GM18508 (cell line): ENCODE measurements around the gene APOA4.
"Not testable (repeated sequence)": the region's sequence is repeated elsewhere in the genome, so short reads cannot be mapped to it uniquely, and the experiment has no call there.

Experiments used
- ATAC-seq: cut with Tn5 transposase; IDR thresholded peaks from one replicate; pipeline ENCODE4 v1.9.1; 2021; ENCODE audit warnings: moderate number of reproducible peaks; ENCODE audit not compliant: insufficient read depth, unreplicated experiment

Gene APOA4

DNA sequence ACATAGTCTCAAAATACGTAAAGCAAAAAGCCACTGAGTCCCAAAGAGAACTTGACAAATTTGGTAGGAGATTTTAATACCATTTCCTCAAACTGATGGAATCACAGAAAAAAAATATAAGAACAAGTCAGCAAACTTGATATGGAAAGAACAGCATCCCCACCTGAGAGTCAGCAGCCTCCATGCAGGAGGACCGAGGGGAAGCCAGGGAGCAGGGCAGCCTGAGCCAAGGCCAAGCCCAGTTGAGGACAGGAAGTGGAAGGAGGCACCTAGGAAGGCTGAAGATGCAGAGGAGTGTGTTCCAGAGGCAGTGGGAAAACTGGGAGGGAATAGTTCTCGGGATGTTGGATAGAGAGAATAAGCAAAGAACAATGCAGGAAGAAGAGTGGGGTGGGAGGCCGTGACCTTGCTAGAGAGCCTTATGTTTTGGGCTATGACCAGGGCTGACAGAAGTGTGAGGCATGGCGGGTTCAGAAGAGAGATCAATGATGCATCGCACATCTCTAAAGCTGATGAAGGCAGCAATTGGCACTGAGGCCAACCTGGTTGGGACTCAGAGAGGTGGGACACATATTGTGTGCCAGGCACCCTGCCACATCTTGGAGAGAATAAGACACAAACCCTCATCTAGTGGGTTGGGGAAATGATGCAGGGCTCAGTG, 15.4 kb downstream of the APOA4 start:
- no peak for ATAC-seq

GRCh38 chr11:116804001-116804400, 19.1 kb downstream of the APOA4 start:
- no peak for ATAC-seq

DNA sequence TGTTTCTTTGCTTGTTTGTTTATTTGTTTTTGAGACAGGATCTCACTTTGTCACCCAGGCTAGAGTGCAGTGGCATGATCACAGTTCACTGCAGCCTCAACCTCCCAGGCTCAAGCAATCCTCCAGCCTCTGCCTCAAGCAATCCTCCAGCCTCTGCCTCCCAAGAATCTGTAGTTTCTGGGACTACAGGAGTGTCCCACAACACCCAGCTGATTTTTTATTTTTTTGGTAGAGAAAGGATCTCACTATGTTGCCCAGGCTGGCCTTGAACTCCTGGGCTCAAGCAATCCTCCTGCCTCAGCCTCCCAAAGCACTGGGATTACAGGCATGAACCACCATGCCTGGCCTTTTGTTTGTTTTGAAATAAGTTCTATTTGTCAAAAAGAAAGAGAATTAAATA, 21.4 kb downstream of the APOA4 start:
- ATAC-seq = not testable (repeated sequence)

- no peak for ATAC-seq
These were observed 22.5 kb downstream of the APOA4 start for GRCh38 chr11:116800610-116801009.

DNA sequence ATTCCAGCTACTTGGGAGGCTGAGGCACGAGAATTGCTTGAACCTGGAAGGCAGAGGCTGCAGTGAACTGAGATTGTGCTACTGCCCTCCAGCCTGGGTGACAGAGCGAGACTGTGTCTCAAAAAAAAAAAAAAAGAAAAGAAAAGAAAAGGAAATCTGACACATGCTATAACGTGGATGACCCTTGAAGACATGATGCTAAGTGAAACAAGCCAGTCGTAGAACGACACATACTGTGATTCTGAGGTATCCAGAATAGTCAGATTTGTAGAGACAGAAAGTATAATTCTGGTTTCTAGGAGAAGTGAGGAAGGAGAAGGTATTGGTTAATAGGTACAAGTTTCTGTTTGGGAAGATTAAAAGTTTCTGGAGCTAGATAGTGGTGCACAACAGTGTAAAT, 24.7 kb downstream of the APOA4 start:
- ATAC-seq = no peak

GRCh38 chr11:116797816-116798215, 25.3 kb downstream of the APOA4 start:
- no peak for ATAC-seq

DNA sequence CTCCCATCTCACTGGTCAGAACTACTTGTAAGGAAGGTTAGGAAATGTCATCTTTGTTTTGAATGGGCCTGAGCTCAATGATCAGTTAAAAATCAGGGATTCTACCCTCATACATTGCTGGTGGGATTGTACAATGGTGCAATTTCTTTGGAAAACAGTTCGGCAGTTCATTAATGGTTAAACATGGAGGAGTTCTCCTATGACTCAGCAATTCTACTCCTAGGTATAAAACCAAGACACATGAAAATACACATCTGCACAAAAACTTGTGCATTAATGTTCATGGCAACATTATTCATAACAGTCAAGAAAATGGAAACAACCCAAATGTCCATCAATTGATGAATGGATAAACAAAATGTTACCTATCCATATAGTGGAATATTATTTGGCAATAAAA, 26.6 kb downstream of the APOA4 start:
- no peak for ATAC-seq

DNA sequence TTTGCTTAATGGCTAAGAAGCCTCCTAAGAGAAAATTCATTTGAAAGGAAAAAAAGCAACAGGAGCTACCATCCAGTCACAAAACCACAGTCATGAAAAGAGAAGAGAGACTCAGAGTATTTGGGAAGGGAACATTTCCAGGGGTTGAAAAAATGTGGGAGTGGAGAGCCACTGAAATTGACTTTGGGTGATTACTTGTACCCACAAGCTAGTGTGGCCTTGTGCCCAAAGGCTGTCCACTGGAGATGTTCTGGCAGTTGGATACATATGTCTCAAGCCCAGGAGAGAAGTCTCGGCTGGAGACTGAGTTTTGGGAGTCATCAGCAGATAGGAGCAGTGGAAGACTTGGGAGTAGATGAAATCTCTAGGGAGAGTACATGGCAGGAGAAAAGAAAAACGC, 28.3 kb downstream of the APOA4 start:
- no peak for ATAC-seq

GRCh38 chr11:116793772-116794097, 29.4 kb downstream of the APOA4 start:
- ATAC-seq = no peak

DNA sequence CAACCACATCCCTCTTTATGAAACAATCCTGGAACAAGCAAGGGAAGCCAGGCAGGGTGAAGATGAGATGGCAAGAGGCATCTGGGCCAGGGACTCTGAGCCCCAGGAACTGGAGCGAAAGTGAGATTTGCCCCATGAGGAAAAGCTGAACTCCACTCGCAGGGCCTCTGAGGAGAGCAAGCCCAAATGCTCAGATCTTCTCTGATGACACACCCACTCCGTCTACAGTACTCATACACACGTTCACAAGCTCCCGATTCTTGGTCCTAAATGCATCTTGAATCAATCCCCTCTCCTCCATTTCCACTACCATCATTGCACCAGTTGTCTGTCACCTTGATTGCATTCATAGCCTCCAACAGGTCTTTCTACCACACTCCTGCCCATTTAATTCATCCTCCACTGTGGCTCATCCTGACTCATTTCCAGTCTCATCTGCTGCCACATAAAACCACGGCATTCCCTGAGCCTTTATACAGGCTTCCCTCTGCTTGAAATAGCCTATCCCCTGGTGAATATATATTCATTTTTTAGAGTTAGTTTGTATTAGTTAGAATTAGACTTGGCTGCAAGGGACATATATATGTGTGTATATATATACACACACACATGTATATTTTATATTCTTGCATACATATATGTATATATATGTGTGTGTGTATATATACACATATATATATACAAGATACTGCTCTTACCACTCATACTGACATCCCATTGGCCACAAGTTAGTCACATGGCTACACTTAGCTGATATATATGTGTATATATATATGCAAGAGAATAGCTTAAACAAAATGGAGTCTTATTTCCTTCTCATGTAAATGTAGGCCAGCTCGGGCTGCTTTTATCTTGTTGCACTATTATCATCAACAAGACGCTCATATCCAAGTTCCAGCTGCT, 30.0 kb downstream of the APOA4 start:
- ATAC-seq = no peak

- no peak for ATAC-seq
These were observed 30.8 kb downstream of the APOA4 start for GRCh38 chr11:116792144-116792868.

DNA sequence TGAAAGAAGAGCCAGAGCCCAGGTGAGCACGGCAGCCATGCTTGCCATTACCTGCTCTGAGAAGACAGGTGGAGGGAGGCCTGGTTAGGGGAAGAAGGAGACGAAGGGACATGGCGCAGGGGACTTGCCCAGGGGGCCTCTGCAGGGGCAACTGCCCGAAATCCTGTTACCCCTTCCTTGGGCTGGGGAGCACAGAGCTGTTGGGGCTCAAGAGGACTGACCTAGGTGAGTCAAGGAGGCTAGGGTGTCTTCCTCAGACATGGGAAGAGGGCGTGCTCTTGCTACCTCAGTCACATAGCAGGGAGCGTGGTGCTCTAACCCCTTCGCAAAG, 31.3 kb downstream of the APOA4 start, which contains the start of gene APOA5:
APOA5 (minus strand) TSS at position 67 of the 331 bp plus-strand sequence; CDS start at position 48, 19 bp downstream.
- no peak for ATAC-seq

GRCh38 chr11:116791002-116791812, 31.9 kb downstream of the APOA4 start:
- no peak for ATAC-seq

- no peak for ATAC-seq
These were observed 32.7 kb downstream of the APOA4 start for GRCh38 chr11:116790167-116791001.

- no peak for ATAC-seq
These were observed 34.1 kb downstream of the APOA4 start for GRCh38 chr11:116788975-116789374.

DNA sequence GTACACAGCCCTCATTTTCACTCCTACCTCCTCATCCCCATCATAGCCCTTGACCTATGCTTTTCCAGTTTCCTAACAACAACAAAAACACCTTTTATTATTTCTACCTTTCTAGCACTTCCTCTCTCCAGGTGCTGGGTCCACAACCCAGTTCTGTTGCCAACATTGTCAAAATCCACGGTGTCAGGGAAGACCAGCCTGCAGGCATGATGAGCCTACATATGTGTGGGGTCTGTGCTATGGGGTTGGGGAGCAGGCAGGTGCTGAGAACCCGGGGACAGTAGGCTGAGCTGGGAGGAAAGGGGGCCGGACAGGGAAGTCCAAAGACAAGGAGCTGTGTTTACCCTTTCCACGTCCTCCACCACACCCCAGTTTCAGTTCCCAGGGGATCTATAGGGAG, 34.6 kb downstream of the APOA4 start:
- ATAC-seq = no peak

DNA sequence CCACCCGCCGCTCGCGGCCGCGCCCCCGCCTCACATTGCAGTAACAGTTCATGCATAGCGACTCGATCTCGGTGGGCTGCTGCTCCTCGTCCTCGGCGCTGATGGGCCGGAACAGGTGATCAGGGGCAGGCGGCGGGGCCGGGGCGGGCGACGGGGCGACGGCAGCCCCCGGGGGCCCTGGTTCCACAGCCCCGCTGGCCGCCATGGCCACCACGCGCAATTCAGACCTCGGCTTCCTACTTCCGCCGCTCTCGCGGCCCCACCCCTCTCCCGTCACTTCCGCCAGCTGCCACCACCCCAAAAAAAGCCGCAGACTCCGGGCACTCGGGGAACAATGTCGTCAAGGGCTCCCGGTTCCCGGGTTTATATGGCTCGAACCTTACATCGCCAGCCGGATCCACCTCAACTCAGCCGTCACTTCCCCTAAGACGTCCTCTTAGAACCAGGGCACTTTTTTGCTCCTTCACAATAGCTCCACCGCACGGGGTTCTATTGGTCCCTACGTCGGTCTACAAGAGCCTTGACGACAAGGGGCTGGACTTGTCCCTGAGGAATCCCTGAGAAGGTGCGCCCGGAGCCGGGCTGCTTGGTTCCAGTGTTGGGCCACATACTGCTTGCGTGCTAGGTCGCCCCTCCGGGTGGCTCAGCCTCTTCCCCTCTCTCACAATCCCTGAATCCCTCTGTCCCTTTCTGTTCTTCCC, 35.2 kb downstream of the APOA4 start, which contains the start of gene ZPR1:
ZPR1 (minus strand) TSS at position 238 of the 701 bp plus-strand sequence; CDS start at position 205, 33 bp downstream.
- no peak for ATAC-seq

- ATAC-seq = no peak
These were observed 35.7 kb downstream of the APOA4 start for GRCh38 chr11:116787436-116787785.

DNA sequence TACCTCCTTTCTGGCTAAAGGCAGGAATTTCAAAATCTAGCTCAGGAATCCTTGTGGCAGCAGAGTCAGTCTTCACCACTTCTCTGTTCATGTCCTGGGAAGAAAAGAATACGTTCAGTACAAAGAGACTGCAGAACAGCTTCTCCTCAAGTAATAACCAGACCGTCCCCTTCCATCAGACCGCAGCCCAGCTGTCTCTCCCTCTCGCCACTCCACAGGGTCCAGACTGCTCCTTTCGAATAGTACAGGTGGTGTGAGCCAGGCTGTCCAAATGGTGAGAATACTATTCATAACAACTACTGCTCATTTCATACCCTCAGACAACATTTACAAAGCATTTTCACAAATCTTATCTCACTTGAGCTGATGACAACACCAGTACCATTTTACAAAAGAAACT, 36.1 kb downstream of the APOA4 start:
- ATAC-seq = no peak
